ENCODE measurements around the gene GRIK4.

GRCh38 chr11:120839201-120839600 is 327.7 kb downstream of the GRIK4 start:
- no peak for TF ChIP-seq POLR2AphosphoS5 (IDR thresholded peaks at IDR 0.05; ENCODE audit: low read depth, low read length)
- no peak for TF ChIP-seq REST (IDR thresholded peaks at IDR 0.05; ENCODE audit: insufficient read depth in 1 of 2, low read depth in 2 of 2, low read length in 2 of 2)
- TF ChIP-seq SIN3A (IDR thresholded peaks at IDR 0.05; ENCODE audit: borderline replicate concordance, insufficient read depth, low read length), result no peak

Data from PFSK-1 (cell line).